OCI-M1 (cell line): ENCODE results near the gene COL5A1.
"Not testable (repeated sequence)": the region's sequence is repeated elsewhere in the genome, so short reads cannot be mapped to it uniquely, and the experiment has no call there.

ENCODE experiments used
- DNase-seq: peaks from one replicate; lab custom pipeline; 2025; lab: John Stamatoyannopoulos, UW

COL5A1 gene

DNA sequence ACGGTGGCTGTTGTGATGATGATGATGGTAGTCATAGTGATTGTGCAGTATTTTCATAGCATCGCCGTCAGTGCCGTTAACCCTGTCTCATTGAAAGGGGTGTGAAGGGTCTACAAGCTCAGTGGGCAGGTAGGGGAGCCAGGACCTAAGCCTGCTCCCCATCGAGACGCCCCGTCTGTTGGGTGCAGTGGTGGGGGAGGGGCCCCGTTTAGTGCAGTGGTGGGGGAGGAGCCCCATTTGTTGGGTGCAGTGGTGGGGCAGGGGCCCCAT is 68.6 kb downstream of the COL5A1 start:
- no peak for DNase-seq

DNA sequence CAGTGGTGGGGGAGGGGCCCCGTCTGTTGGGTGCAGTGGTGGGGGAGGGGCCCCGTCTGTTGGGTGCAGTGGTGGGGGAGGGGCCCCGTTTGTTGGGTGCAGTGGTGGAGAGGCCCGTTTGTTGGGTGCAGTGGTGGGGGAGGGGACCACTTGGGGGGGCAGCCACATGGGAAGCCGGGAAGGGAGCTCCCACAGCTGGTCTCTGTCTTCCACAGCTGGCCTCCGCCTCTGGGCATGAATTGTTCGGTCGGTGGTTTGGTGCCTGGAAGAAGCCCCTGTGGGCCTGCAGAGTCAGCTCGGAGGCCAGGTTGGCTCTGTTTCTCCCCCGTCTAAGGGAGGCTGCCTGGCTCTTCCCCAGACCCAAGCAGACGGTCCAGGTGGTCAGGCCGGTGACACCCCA is 69.3 kb downstream of the COL5A1 start:
- no peak for DNase-seq

DNA sequence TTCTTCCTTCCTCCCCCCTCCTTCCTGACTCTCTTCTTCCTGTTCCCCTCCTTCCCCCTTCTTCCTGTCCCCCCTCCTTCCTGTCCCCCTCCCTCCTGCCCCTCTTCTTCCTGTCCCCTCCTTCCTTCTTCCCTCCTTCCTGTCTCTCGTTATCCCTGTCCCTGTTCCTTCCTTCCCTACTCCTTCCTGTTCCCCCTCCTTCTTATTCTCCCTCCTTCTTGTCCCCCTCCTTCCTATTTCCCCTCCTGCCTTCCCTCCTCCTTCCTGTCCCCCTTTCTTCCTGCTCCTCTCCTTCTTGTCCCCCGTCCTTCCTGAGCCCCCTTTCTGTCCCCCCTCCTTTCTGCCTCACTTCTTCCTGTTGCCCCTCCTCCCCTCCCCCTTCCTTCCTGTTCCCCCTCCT is 70.6 kb downstream of the COL5A1 start:
- DNase-seq: no peak

DNA sequence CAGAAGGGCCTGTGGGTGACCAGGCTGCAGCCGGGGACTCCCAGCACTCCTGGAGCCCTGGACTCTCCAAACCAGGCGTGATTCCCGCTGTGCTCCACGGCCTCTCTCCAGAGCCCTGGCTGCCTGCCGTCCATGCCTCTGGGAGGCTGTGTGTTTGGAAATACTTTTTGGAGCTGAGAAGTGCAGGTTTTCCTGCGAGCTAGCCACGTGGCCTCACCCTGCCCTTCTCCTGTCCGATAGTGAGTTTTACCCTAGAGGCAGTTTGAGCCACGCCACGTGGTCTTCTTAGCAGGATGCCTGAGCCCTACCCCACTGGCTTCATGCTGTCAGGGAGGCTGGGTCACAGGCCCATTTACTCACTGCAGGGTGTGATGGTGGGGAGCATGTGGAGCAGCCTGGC is 71.3 kb downstream of the COL5A1 start:
- no peak for DNase-seq

DNA sequence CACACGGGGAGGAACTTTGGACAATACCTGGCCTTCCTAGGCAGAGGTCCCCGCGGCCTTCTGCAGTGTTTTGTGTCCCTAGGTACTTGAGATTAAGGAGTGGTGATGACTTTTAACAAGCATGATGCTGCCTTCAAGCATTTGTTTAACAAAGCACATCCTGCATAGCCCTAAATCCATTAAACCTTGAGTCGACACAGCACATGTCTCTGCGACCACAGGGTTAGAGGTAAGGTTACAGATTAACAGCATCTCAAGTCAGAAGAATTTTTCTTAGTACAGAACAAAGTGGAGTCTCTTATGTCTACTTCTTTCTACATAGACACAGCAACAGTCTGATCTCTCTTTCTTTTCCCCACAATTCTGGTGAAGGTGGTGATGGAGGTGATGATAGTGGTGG is 73.9 kb downstream of the COL5A1 start:
- not testable (repeated sequence) for DNase-seq

DNA sequence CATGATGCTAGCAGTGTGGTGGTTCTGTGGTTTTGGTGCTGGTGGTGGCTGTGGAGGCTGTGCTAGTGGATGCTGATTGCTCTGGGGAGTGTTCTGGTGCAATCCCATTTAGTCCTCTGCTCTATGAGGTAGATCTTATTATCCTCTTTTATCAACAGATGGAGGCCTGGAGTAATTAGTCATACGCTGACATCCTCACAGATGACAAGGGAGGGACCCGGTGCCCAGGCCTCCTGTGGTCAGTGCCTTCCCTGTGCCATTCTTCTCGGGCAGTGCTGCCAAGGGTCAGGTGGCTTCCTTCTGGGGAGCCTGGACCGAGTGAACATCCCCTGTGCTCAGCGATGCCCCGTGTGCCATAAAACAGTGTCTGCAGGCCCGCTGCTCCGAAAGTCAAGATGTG is 74.5 kb downstream of the COL5A1 start:
- no peak for DNase-seq

DNA sequence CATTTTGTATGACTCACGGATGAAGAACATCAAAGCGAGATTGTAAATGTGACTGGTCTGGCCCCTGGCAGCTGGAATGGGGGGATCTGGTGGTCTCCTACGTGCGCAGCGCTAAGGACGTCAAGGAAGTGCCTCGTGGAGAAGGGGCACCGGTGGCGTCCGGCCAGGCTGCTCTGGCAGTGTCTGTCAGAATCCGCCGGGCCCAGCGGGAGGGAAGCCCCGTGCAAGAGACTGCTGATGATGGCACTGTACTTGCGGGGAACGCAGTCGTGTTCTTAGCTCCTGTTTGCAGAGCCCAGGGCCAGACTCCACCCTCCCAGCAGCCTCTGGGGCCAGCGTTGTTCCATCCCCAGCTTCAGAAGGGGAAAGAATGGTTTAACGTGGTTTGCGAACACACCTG is 75.5 kb downstream of the COL5A1 start:
- no peak for DNase-seq

DNA sequence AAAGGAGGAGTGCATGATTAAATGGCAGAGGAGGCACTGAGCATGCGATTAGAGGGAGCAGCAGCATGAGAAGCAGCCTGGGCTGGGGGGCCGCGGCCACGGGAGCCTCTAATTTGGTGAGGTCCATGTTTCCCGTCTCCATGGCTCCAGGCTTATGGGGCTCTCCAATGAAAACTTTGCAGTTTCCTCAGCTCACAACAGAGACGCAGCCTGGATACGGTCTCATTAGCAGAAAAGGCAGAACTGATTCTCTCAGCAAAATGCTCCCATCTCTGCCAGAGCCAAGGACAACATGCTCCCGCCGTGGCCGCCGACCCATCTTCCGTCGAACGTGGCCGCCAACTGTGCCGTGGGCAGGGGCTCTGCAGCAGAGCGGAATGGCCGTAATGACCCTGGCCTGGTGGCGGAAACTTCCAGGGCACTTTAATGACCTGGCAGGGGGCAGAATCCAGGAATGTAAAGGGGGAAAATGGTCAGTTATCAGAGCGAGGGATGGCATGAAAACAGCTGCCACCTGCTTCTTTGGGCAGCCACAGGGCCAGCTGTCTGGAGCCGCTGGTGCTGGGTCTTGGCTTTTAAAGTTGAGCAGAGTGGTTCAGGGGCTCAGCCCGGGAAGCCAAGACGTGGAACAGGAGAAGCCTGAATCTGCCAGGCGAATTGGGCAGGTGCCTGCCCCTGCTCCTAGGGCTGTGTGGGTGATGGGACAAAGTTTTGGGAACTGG is 76.5 kb downstream of the COL5A1 start:
- DNase-seq: no peak

DNA sequence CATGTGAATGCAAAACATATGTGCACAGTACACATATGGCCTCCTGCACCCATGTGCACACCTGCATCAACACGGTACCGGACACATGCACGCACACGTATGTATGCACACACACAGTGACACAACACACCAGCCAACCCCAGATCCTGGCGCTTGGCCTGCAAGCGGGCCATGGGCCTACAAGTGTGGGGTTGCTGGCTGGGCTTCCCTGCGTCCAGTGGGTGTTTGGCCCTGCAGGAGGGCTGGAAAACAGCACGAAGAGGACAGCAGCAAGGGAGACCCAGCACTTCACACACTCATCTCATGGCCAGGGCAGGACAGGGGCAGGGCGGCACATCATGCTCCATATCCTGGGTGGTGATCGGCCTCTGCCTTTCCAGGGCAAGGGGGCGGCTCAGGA is 77.7 kb downstream of the COL5A1 start:
- DNase-seq: no peak

DNA sequence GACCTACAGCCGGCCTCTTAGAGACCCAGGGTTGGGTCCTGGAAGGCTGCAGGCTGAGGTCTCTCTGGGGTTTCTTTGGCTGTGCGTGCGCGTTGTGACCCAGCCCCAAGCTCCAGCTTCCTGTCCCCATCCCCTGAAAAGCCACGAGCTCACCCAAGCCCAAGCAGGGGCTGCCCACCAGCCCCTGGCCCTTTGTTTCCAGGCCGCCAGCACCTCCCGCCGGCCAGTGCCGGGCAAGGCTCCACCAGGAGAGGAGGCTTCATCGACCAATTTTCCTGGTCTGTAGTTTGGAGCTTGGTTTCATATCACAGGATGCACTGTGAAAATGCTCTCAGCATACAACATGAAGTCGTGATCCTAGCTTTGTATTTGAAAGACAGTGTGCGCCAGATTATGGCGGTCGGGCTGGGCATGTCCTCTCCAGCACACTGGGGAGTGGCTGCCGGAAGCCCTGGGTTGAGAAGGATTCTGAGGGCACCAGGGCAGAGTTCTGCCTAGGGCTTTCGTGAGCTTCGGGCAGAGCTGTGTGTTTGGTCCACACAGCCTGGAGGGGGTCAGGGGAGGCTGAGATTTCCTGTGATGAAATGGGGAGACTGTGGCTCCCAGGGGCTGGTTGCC is 78.6 kb downstream of the COL5A1 start:
- no peak for DNase-seq

DNA sequence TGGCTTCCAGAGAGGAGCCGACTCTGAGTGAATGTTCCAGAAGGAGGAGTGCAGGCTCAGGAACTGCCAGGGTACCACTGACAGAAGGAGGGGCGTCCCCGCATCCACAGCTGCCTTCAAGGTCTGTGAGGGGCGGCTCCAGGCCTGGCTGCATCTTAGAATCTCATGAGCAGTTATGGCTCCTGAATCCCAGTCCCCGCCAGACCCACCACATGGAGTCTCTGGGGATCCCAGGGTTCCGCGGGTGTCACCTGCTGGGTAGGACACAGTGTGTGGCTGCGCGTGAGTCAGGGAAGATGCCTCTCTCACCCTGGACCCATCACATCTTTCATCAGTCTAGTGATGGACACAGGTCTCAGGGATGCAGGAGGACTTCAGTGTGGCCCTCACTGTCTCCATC is 79.2 kb downstream of the COL5A1 start:
- DNase-seq: no peak

DNA sequence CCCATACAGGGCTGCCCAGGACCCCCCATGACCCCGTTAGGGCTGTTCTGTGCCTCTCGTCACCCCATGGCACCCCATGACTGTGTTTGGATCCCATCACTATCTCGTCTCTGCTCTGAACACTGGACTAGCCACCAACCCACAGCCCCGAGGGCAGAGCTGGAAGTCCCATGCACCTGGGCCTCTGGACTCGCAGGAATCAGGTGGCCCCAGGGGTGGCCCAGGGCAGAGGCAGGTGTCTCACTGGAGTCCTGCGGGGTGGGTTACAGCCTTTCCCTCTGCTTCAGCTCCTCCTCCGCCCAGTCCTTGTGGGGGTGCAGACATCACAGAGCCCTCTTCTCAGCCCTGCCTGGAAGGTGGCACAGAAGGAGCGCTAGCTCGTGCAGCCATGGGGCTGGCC is 79.7 kb downstream of the COL5A1 start:
- DNase-seq: no peak

DNA sequence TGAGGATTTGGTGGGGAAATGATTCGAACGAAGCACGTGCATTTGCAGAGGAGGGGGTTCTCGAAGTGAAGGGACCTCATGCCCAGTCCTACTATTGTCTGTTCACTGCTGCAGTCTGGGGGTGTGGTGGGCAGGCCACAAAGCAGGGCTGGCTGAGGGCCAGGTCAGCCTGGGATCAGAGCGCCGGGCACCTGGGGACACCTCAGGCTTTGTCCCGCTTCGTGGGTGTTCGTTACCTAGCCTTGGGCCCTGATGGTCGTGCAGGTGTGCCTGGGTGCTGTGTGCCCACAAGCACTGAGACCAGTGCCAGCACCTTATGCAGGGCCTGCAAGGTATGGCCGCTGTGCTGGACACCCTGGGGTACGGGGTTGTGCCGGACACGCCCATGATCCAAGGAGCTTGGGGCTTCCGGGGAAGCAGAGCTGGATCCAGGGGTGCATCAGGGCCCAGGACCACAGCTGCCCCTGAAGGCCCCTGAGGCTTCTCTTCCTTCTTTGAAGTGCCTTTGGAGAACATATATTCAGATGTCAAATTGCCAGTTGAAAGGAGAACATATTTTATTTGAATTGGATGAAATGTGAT is 80.6 kb downstream of the COL5A1 start:
- no peak for DNase-seq

DNA sequence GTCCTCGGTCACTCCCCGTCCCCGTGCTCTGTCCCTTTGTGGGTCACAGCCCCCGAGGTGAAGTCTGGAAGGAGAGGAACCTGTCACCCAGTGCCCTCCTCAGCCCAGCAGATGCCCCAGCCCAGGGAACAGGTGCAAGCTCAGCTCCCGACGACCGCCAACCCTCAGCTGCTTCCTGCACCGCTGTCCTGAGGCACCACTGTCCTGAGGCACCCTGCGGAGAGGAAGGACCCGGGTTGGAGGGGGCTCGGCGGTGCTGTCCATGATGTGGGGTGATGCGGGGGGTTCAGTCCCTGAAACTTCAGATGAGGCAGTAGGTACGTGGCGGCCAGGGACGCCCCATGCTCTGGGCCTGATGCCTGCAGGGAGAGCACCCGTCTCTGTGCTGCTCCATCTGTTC is 81.4 kb downstream of the COL5A1 start:
- DNase-seq: no peak

DNA sequence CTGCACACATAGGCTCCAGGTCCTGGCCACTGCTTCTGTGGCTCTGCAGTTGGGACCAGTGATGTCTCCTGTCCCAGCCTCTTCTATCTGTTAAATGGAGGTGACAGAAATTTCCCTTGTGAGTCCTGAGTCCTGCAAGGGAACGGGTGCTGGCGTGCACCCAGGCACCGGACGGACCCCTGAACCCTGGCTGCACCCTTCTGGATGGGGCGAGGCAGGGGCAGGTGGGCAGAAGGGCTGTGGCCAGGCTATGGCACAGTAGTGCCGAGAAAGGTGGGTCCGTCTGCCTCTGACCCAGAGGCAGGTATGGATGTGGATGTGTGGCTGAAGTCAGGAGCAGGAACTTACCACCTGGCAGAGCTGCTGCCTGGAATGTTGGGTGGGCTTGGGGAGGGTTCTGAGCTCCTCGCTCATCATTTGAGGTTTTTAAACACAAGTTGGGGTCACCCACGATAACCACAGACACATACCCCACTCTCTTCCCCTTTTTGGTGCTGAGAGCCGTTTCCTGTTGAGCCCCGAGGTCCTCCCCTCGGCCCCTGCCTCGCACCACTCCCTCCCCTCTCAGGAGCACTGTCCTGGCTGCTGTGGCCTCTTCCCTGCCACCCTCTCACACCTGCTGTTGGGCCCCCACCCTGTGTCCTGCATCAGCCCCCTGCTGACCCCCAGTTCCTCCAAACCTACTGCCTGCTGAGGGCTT is 82.0 kb downstream of the COL5A1 start:
- no peak for DNase-seq

DNA sequence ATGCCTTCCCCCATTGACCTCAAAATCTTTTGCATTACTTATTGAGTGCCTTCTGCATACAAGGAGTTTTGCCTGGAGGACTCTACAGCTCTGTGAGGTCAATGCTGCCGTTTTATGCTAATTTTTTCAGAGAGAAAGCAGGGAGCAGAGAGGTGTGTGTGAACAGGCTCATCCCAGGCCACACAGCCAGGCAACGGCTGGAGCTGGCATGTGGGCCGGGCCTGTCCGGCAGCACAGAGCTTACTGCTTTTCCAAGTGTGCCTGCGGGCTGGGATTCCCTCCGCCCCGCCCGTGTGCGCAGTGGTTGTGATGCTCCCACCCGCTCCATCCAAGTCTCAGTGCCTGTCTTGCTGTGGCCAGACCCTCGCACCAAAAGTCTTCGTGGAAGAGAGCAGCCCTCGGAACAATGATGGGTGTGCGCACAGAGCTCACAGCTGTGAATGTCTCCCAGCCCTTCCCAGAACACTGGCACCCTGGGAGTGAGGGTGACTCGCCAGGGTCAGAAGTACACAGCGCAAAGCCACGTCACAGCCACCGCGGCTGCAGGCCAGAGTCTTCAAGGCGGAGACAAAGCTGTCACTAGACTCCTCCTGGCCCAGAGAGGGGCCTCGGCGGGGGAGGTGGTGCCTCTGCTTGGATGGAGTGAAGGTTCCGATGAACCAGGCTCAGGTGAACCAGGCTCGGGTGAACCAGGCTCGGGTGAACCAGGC is 82.8 kb downstream of the COL5A1 start:
- no peak for DNase-seq

DNA sequence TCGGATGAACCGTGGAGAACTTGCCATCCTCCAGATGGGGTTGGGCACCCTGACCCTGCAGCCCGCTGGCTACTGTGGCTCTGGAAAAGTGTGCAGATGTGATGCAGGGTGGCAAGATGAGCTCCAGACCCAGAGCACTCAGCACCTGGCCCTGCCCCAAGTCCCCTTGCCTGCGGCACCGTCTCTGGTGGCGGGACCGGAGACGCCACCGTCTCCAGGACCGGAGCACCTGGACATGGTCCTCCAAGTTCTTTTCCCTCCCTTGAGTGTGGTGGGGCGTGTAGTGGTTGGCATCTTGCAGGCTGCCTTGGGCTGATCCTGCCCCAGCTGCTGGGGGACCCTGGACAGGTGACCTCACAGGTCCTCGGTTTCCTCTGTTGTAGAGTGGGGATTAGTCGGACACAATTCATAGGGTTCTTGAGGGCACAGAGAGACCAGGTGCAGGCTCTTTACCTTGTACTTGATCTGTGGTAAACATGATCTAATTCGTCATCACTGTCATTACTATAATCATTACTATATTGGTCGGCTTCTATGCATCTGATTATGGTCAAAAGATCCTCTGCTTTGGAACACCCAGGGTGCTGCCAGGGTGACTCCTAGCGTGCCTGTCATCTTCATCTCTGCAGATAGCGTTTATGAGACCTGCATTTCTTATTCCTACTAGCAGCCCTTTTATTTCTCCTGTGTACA is 83.5 kb downstream of the COL5A1 start:
- DNase-seq: no peak

DNA sequence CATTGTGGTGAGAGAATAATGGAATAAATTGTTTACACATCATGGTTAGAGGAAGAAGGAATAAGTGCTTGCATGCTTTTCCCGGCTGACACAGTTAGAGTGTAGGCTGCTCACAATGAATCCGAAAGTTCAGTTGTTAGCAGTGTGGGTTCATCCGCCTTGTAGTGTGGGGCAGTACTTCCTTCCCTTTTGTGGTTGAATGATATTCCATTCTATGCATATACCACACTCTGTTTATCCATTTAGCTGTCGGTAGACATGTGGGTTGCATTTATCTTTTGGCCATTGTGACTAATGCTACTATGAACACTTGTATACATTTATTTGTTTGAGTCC is 84.0 kb downstream of the COL5A1 start:
- DNase-seq: no peak

DNA sequence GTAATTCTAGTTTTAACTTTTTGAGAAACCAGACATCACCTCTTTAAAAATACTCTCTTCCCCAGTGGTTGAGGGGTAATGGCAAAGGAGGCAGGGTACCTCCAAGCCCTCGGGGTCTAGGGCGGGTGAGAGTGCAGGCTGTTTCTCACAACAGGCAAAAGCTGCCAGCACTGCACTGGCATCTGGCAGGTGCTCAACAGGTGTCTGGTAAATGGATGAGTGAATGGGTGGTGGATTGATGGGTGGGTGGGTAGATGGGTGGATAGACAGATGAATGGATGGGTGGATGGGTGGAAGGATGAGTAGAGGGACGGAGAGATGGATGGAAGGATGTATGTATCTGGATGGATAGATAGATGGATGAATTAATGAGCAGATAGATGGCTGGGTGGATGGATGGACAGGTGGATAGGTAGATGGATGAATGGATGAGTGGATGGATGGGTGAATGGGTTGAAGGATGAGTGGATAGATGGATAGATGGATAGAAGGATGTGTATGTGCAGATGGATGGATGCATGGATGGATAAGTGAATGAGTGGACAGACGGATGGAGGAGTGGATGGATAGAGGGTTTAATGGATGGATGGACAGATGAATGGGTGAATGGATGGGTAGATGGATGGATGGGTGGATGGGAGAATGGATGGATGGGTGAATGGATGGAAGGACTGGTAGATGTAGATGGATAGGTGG is 84.6 kb downstream of the COL5A1 start:
- DNase-seq: no peak

DNA sequence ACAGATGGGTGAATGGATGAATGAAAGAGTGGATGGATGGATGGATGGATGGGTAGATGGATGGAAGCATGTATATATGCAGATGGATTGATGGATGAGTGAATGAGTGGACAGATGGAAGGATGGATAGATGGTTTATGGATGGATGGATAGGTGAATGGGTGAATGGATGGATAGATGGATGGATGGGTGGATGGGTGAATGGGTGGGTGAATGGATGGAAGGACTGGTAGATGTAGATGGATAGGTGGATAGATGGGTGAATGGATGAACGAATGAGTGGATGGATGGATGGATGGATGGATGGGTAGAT is 85.1 kb downstream of the COL5A1 start:
- no peak for DNase-seq

DNA sequence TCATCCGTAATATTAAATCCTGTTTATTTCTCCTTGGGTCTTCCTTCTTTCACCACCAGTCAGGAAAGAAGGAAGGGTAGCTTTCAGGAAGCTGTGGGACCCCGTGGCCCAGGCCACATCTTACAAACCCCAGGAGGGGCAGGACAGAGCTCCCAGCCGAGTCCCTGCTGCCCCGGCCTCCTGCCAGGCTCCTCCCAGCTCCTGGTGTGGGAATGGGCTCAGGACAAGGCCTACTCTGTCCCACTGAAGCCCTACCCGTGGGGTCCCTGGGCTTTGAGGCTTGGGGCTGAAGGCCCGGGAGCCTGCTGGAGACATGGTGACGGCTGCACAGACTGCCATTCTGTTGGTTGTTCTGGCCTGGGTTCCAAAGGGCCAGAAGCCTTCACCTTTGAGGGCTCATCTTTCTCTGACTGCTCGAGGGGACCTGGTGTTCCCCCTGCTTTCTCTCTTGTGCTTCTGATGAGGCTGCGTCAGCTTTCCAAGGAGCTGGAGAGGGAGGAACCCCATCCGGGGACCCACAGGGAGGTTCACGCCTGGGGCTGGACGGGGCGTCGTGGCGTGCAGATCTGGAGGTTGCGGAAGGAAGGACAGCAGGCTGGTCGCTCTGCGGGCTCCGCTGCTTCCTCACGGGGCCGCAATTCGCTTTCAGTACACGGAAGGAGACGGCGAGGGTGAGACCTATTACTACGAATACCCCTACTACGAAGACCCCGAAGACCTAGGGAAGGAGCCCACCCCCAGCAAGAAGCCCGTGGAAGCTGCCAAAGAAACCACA is 86.6 kb downstream of the COL5A1 start:
- DNase-seq: no peak
